ENCODE results near the gene GPRC5A.

Gene GPRC5A

GRCh38 chr12:12945591-12945990, 54.2 kb downstream of the GPRC5A start:
- DNase-seq = no peak

GRCh38 chr12:12946686-12947355, 55.5 kb downstream of the GPRC5A start:
- no peak for DNase-seq

- DNase-seq = no peak
These were observed 56.5 kb downstream of the GPRC5A start for GRCh38 chr12:12947902-12948301.

- no peak for DNase-seq
These were observed 60.1 kb downstream of the GPRC5A start for GRCh38 chr12:12951504-12951903.

GRCh38 chr12:12952036-12952435, 60.7 kb downstream of the GPRC5A start, which contains the start of gene GPRC5D:
TSS of gene GPRC5D (minus strand) at chr12:12952170. CDS start at chr12:12950384, 1,786 bp downstream.
- no peak for DNase-seq

- no peak for DNase-seq
These were observed 63.0 kb downstream of the GPRC5A start for GRCh38 chr12:12954356-12954755.

- no peak for DNase-seq
These were observed 63.7 kb downstream of the GPRC5A start for GRCh38 chr12:12954878-12955625.

GRCh38 chr12:12958886-12959285, 67.5 kb downstream of the GPRC5A start:
- no peak for DNase-seq

GRCh38 chr12:12960639-12961209, 69.4 kb downstream of the GPRC5A start:
- no peak for DNase-seq

- DNase-seq = no peak
These were observed 72.9 kb downstream of the GPRC5A start for GRCh38 chr12:12964255-12964654.

GRCh38 chr12:12965836-12966235, 74.5 kb downstream of the GPRC5A start:
- no peak for DNase-seq

All from right forelimb (tissue), 1 donor.